Endothelial cell of umbilical vein (primary cell): ENCODE measurements around the gene ZCCHC4. TPM values are rescaled to one million over a fixed set of nuclear protein-coding genes. Genes with fewer than 3 reads are reported as not detected.

ENCODE experiments used
- BruUV-seq: library from RNA; stranded (reverse); fragments of 400-500 nt; replicated peaks from 2 replicates; lab custom pipeline; 2021; lab: Mats Ljungman, UMichigan
- CTCF ChIA-PET: fragments of 300-600, 350-600 bp; sonication (Branson Sonifier 250); formaldehyde crosslinking; loops from one replicate; lab custom pipeline; 2021; ENCODE audit warnings: antibody characterized with exemption, inconsistent platforms; lab: Charles Lee
- POLR2A ChIA-PET: fragments of 300-600, 350-600 bp; sonication (Branson Sonifier 250); formaldehyde crosslinking; loops from one replicate; lab custom pipeline; 2021; ENCODE audit warnings: antibody characterized with exemption, inconsistent platforms; lab: Charles Lee
- DNase-seq: peaks from one replicate; pipeline ENCODE4 v3.0.0-alpha.2; 2011; ENCODE audit warnings: low read depth, low spot score
- FAIRE-seq: peaks from 2 replicates; lab custom pipeline; 2011; peaks lifted over from hg19 to GRCh38; lab: Jason Lieb, UNC
- H2AFZ ChIP-seq: 2 replicates; pipeline ENCODE4 v1.6.0; 2012; ENCODE audit warnings: low read depth, low read length, control low read depth, inconsistent platforms
- H3K27ac ChIP-seq: 2 replicates; pipeline ENCODE4 v1.5.1; 2011; ENCODE audit warnings: low read depth, mild to moderate bottlenecking, control low read depth, low read length, moderate library complexity; ENCODE audit not compliant: insufficient read depth
- H3K27me3 ChIP-seq, 2 experiments: 2 replicates each; pipeline versions ENCODE4 v1.6.0 to v1.6.1; 2011; ENCODE audit warnings: low read length in 2 of 2, mixed read lengths in 1 of 2; ENCODE audit not compliant: control insufficient read depth in 2 of 2, insufficient read depth in 2 of 2
- H3K36me3 ChIP-seq, 2 experiments: 2 replicates in 1 of 2; 3 replicates in 1 of 2; pipeline ENCODE4 v1.5.1; 2011; ENCODE audit warnings: low read length in 2 of 2, mild to moderate bottlenecking in 1 of 2, moderate library complexity in 1 of 2; ENCODE audit not compliant: control insufficient read depth in 2 of 2, insufficient read depth in 2 of 2; ENCODE audit errors: extremely low read depth in 1 of 2
- H3K4me1 ChIP-seq: 3 replicates; pipeline ENCODE4 v1.5.1; 2011; ENCODE audit warnings: mild to moderate bottlenecking, low read length; ENCODE audit not compliant: control insufficient read depth, insufficient read depth; ENCODE audit errors: extremely low read depth
- H3K4me2 ChIP-seq: 2 replicates; pipeline ENCODE4 v1.6.1; 2011; ENCODE audit warnings: low read length, control low read depth, mixed read lengths; ENCODE audit not compliant: insufficient read depth
- H3K4me3 ChIP-seq, 3 experiments: fragments of 200-600 bp in 1 of 3; sonication (generic), shearing (Covaris generic) in 1 of 3; replicated peaks in 1 of 3; 2 replicates each; pipeline ENCODE4 v1.5.1; 2011 to 2016; ENCODE audit warnings: control low read depth in 3 of 3, low read length in 3 of 3, mild to moderate bottlenecking in 2 of 3, inconsistent platforms in 1 of 3, low read depth in 1 of 3, moderate library complexity in 1 of 3; ENCODE audit not compliant: insufficient read depth in 1 of 3
- H3K79me2 ChIP-seq: 2 replicates; pipeline ENCODE4 v1.6.0; 2012; ENCODE audit warnings: low read length, inconsistent platforms; ENCODE audit not compliant: control insufficient read depth, insufficient read depth
- H3K9ac ChIP-seq: replicated peaks from 2 replicates; pipeline ENCODE3; 2011; ENCODE audit warnings: low read length, control low read depth; ENCODE audit not compliant: insufficient read depth; ENCODE audit errors: extremely low read depth
- H3K9me1 ChIP-seq: replicated peaks from 3 replicates; pipeline ENCODE4 v1.6.0; 2011; ENCODE audit warnings: mild to moderate bottlenecking, low read length; ENCODE audit not compliant: control insufficient read depth, insufficient read depth; ENCODE audit errors: extremely low read depth
- H3K9me3 ChIP-seq: replicated peaks from 2 replicates; pipeline ENCODE4 v1.5.1; 2012; ENCODE audit warnings: low read length, inconsistent platforms; ENCODE audit not compliant: control insufficient read depth, insufficient read depth
- H4K20me1 ChIP-seq: replicated peaks from 2 replicates; pipeline ENCODE3; 2011; ENCODE audit warnings: mild to moderate bottlenecking, low read length; ENCODE audit not compliant: control insufficient read depth, insufficient read depth; ENCODE audit errors: extremely low read depth
- CTCF ChIP-seq, 2 donors: IDR thresholded peaks; 1 replicate in 1 of 2; 2 replicates in 1 of 2; pipeline ENCODE4 v1.5.1; 2011; ENCODE audit warnings: low read length in 2 of 2, mild to moderate bottlenecking in 2 of 2, moderate library complexity in 2 of 2, control low read depth in 1 of 2, inconsistent platforms in 1 of 2, low read depth in 1 of 2; ENCODE audit not compliant: insufficient read depth in 1 of 2; ENCODE audit errors: extremely low read depth in 1 of 2
- MYC ChIP-seq: IDR thresholded peaks from one replicate; pipeline ENCODE4 v1.6.1; 2011; ENCODE audit warnings: mild to moderate bottlenecking, low read depth, low read length
- POLR2AphosphoS5 ChIP-seq: IDR thresholded peaks from 2 replicates; pipeline ENCODE4 v1.6.1; 2012; ENCODE audit warnings: low read depth, mild to moderate bottlenecking, control low read depth, low read length, moderate library complexity; ENCODE audit not compliant: insufficient read depth
- dilution Hi-C: fragments of 300-500 bp; cut with MboI; formaldehyde crosslinking; loops from one replicate; pipeline ENCODE4 v1.15.0; 2019; ENCODE audit warnings: low sequenced_read_pairs; ENCODE audit not compliant: extremely low pct_ligation_motif_present
- intact Hi-C: fragments of 100-400 bp; cut with micrococcal nuclease; formaldehyde crosslinking; loops from one replicate; pipeline ENCODE4 v1.10.0; 2022
- polyA plus RNA-seq, 4 experiments: library from polyadenylated mRNA; depleted of rRNA in 3 of 4; stranded (reverse) in 3 of 4; unstranded in 1 of 4; fragments of >200 nt; gene quantifications; 2 replicates each; pipeline versions ENCODE4 v1.2.1 to v1.2.3, GENCODE V29; 2011 to 2012; ENCODE audit warnings: missing spikeins in 1 of 4
- total RNA-seq: library from RNA; stranded (reverse); gene quantifications from 2 replicates; pipeline ENCODE4 v1.2.3, GENCODE V29; 2021

ZCCHC4 gene
- total and polyA plus RNA-seq, 2 donors (not counting 3 experiments of a cell fraction or from before 2014, with no cell fraction given) = 6.6 to 10.9 TPM

GRCh38 chr4:25367004-25367621, 54.5 kb downstream of the ZCCHC4 start:
- H3K9ac ChIP-seq = no peak overlapping the region
- no peak overlapping the region for H2AFZ ChIP-seq
- DNase-seq (peak; percentile 63), FAIRE-seq (peak; percentile 21)
- ChIA-PET POLR2A (interaction anchor here (1.1 kb wide), 1 partner anchor 55 kb away, joined by 3 read pairs; the partner anchor contains the start of gene ZCCHC4), CTCF (interaction anchor here (0.6 to 5.4 kb wide), 62 partner anchors 10 to 934 kb away, joined by 3 to 69 read pairs (median 5); partner anchors contain the start of genes ANAPC4, DHX15, PI4K2B and SEPSECS)
- H3K27ac ChIP-seq = no peak overlapping the region
- TF ChIP-seq POLR2AphosphoS5 (no peak), CTCF (IDR thresholded peaks at IDR 0.05; ENCODE audit: extremely low read depth in 1 of 2, insufficient read depth in 1 of 2, low read depth in 1 of 2, low read length in 2 of 2) (peak; percentile 24 to 34)
- H3K4me2 ChIP-seq = no peak overlapping the region
- dilution Hi-C loops (no loop called here), intact Hi-C loops (loop anchor here (1.0 to 10.0 kb wide), 6 partner anchors 55 to 882 kb away; partner anchors contain the start of genes PI4K2B, SEPSECS and ZCCHC4)
- H3K9me3 ChIP-seq = no peaks in the 10 kb centered on the region
- no peak overlapping the region for H3K4me3 ChIP-seq
- no peaks in the 10 kb centered on the region for H3K4me1 ChIP-seq
- no peaks in the 10 kb centered on the region for H3K9me1 ChIP-seq
- no peaks in the 10 kb centered on the region for H4K20me1 ChIP-seq
- BruUV-seq = no TSS peak
- no peaks in the 10 kb centered on the region for H3K36me3 ChIP-seq
- no peaks in the 10 kb centered on the region for H3K27me3 ChIP-seq
- no peaks in the 10 kb centered on the region for H3K79me2 ChIP-seq

- H3K4me1 ChIP-seq = no peaks in the 10 kb centered on the region
- no TSS peak for BruUV-seq
- CTCF ChIA-PET = interaction anchor here (1.1 to 5.4 kb wide), 16 partner anchors 10 to 816 kb away, joined by 3 to 69 read pairs (median 8); partner anchors contain the start of genes PI4K2B, SEPSECS and ZCCHC4
Observed at GRCh38 chr4:25367877-25368276, 55.3 kb downstream of the ZCCHC4 start.

More at GRCh38 chr4:25367877-25368276, 55.3 kb downstream of the ZCCHC4 start:
- H3K9me3 ChIP-seq = no peaks in the 10 kb centered on the region
- DNase-seq = no peak
- no peak for TF ChIP-seq MYC
- H2AFZ ChIP-seq = no peak overlapping the region
- H3K36me3 ChIP-seq = no peaks in the 10 kb centered on the region
- no peak overlapping the region for H3K4me2 ChIP-seq
- intact Hi-C loops = loop anchor here (1.0 to 10.0 kb wide), 6 partner anchors 56 to 883 kb away; partner anchors contain the start of genes PI4K2B, SEPSECS and ZCCHC4
- no peaks in the 10 kb centered on the region for H3K27me3 ChIP-seq
- H4K20me1 ChIP-seq = no peaks in the 10 kb centered on the region
- no peak for FAIRE-seq
- H3K4me3 ChIP-seq = no peak overlapping the region
- no peak overlapping the region for H3K27ac ChIP-seq
- dilution Hi-C loops = no loop called here
- POLR2A ChIA-PET = interaction anchor here (1.1 kb wide), 1 partner anchor 56 kb away, joined by 3 read pairs; the partner anchor contains the start of gene ZCCHC4
- no peak overlapping the region for H3K9ac ChIP-seq
- no peaks in the 10 kb centered on the region for H3K79me2 ChIP-seq
- no peaks in the 10 kb centered on the region for H3K9me1 ChIP-seq
